ENCODE measurements around the gene DNAJA3.

- TF ChIP-seq, protein P1, sequence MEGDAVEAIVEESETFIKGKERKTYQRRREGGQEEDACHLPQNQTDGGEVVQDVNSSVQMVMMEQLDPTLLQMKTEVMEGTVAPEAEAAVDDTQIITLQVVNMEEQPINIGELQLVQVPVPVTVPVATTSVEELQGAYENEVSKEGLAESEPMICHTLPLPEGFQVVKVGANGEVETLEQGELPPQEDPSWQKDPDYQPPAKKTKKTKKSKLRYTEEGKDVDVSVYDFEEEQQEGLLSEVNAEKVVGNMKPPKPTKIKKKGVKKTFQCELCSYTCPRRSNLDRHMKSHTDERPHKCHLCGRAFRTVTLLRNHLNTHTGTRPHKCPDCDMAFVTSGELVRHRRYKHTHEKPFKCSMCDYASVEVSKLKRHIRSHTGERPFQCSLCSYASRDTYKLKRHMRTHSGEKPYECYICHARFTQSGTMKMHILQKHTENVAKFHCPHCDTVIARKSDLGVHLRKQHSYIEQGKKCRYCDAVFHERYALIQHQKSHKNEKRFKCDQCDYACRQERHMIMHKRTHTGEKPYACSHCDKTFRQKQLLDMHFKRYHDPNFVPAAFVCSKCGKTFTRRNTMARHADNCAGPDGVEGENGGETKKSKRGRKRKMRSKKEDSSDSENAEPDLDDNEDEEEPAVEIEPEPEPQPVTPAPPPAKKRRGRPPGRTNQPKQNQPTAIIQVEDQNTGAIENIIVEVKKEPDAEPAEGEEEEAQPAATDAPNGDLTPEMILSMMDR (IDR thresholded peaks at IDR 0.05) = no peak
- no peak for TF ChIP-seq POLR2A (IDR thresholded peaks at IDR 0.05)
These were observed 52.3 kb downstream of the DNAJA3 start for GRCh38 chr16:4477966-4478365.

Measured in testis (tissue), 2 donors.